ENCODE data around the gene C1orf167.

- TF ChIP-seq, protein P1, sequence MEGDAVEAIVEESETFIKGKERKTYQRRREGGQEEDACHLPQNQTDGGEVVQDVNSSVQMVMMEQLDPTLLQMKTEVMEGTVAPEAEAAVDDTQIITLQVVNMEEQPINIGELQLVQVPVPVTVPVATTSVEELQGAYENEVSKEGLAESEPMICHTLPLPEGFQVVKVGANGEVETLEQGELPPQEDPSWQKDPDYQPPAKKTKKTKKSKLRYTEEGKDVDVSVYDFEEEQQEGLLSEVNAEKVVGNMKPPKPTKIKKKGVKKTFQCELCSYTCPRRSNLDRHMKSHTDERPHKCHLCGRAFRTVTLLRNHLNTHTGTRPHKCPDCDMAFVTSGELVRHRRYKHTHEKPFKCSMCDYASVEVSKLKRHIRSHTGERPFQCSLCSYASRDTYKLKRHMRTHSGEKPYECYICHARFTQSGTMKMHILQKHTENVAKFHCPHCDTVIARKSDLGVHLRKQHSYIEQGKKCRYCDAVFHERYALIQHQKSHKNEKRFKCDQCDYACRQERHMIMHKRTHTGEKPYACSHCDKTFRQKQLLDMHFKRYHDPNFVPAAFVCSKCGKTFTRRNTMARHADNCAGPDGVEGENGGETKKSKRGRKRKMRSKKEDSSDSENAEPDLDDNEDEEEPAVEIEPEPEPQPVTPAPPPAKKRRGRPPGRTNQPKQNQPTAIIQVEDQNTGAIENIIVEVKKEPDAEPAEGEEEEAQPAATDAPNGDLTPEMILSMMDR (IDR thresholded peaks at IDR 0.05; ENCODE audit: low read depth, low read length), result no peak
- TF ChIP-seq EZH2phosphoT487 (IDR thresholded peaks at IDR 0.05; ENCODE audit: low read depth), result no peak
These were observed 25.9 kb downstream of the C1orf167 start for GRCh38 chr1:11787804-11788436.

Data from OCI-LY3 (cell line).